Measurements from ENCODE around the gene WNK2.

The WNK2 gene

DNA sequence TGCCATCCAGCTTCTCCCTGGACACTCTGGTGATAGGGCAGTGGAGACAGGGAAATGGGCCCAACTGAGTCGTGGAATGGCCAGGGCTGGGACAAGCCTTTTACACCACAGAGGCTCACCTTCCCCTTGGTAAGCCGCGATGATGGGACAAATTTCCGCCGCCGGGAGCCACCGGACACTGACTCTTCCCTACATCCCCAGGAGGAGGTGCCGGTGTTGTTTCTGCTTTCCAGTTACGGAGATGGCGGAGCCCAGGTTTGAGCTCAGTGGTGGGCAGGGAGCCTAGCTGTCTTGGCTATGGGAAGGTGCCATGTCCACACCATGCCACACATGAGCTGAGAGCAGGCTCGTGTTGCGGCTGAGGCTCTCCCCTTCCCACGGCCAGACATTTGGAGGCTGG lies 19.9 kb upstream of the WNK2 start:
- H3K27ac ChIP-seq (ENCODE audit: poor library complexity, severe bottlenecking): no peak overlapping the region
- no peaks in the 10 kb centered on the region for H3K4me1 ChIP-seq (ENCODE audit: insufficient read depth, poor library complexity, severe bottlenecking)
- no peak for TF ChIP-seq CTCF (IDR thresholded peaks at IDR 0.05; ENCODE audit: poor library complexity, severe bottlenecking)
- no peaks in the 10 kb centered on the region for H3K27me3 ChIP-seq (ENCODE audit: insufficient read depth, poor library complexity, severe bottlenecking)
- no peaks in the 10 kb centered on the region for H3K9me3 ChIP-seq (ENCODE audit: severe bottlenecking)
- no peak overlapping the region for H3K4me3 ChIP-seq (ENCODE audit: severe bottlenecking)
- ATAC-seq (ENCODE audit: low read depth) (no peak), DNase-seq (ENCODE audit: low spot score) (no peak)
- H3K36me3 ChIP-seq (ENCODE audit: low read depth): no peaks in the 10 kb centered on the region

DNA sequence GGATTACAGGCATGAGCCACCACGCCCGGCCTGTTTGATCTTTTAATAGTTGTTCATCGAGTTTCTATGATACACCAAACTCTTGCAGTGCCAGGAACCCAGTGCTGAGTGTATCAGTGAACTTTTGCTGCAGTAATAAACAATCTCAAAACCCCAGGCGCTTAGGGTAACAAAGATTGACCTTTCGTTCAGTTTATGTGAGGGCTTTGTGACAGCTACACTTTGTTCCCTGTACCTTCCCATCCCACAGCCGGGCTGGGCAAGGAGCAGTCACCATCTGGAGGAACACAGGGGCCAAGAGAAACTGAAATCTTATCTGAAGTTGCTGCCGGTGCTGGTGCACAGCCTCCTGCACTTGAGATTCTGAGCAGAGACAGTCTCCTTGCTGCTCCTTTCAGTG lies 17.2 kb upstream of the WNK2 start:
- Histone ChIP-seq H3K4me3 (ENCODE audit: severe bottlenecking) (no peak overlapping the region), H3K27ac (ENCODE audit: poor library complexity, severe bottlenecking) (no peak overlapping the region), H3K27me3 (ENCODE audit: insufficient read depth, poor library complexity, severe bottlenecking) (no peaks in the 10 kb centered on the region), H3K36me3 (ENCODE audit: low read depth) (no peaks in the 10 kb centered on the region), H3K9me3 (ENCODE audit: severe bottlenecking) (no peaks in the 10 kb centered on the region), H3K4me1 (ENCODE audit: insufficient read depth, poor library complexity, severe bottlenecking) (no peaks in the 10 kb centered on the region)
- no peak for DNase-seq (ENCODE audit: low spot score)
- ATAC-seq (ENCODE audit: low read depth): no peak
- no peak for TF ChIP-seq CTCF (IDR thresholded peaks at IDR 0.05; ENCODE audit: poor library complexity, severe bottlenecking)

- Histone ChIP-seq H3K27me3 (ENCODE audit: insufficient read depth, poor library complexity, severe bottlenecking) (no peaks in the 10 kb centered on the region), H3K36me3 (ENCODE audit: low read depth) (no peaks in the 10 kb centered on the region), H3K4me3 (ENCODE audit: severe bottlenecking) (no peak overlapping the region), H3K27ac (ENCODE audit: poor library complexity, severe bottlenecking) (no peak overlapping the region), H3K4me1 (ENCODE audit: insufficient read depth, poor library complexity, severe bottlenecking) (no peaks in the 10 kb centered on the region), H3K9me3 (ENCODE audit: severe bottlenecking) (no peaks in the 10 kb centered on the region)
- no peak for ATAC-seq (ENCODE audit: low read depth)
- no peak for TF ChIP-seq CTCF (IDR thresholded peaks at IDR 0.05; ENCODE audit: poor library complexity, severe bottlenecking)
- DNase-seq (ENCODE audit: low spot score): no peak
Observed at GRCh38 chr9:93167185-93167584, 16.8 kb upstream of the WNK2 start.

- Histone ChIP-seq H3K9me3 (ENCODE audit: severe bottlenecking) (no peaks in the 10 kb centered on the region), H3K36me3 (ENCODE audit: low read depth) (no peaks in the 10 kb centered on the region), H3K27ac (ENCODE audit: poor library complexity, severe bottlenecking) (no peak overlapping the region), H3K4me3 (ENCODE audit: severe bottlenecking) (no peak overlapping the region), H3K4me1 (ENCODE audit: insufficient read depth, poor library complexity, severe bottlenecking) (no peaks in the 10 kb centered on the region), H3K27me3 (ENCODE audit: insufficient read depth, poor library complexity, severe bottlenecking) (no peaks in the 10 kb centered on the region)
- TF ChIP-seq CTCF (IDR thresholded peaks at IDR 0.05; ENCODE audit: poor library complexity, severe bottlenecking): no peak
- ATAC-seq (ENCODE audit: low read depth): no peak
- no peak for DNase-seq (ENCODE audit: low spot score)
Observed at GRCh38 chr9:93167838-93168237, 16.1 kb upstream of the WNK2 start.

- ATAC-seq (ENCODE audit: low read depth) (no peak), DNase-seq (ENCODE audit: low spot score) (no peak)
- no peak for TF ChIP-seq CTCF (IDR thresholded peaks at IDR 0.05; ENCODE audit: poor library complexity, severe bottlenecking)
- no peaks in the 10 kb centered on the region for H3K4me1 ChIP-seq (ENCODE audit: insufficient read depth, poor library complexity, severe bottlenecking)
- no peaks in the 10 kb centered on the region for H3K27me3 ChIP-seq (ENCODE audit: insufficient read depth, poor library complexity, severe bottlenecking)
- no peak overlapping the region for H3K4me3 ChIP-seq (ENCODE audit: severe bottlenecking)
- no peak overlapping the region for H3K27ac ChIP-seq (ENCODE audit: poor library complexity, severe bottlenecking)
- H3K36me3 ChIP-seq (ENCODE audit: low read depth): no peaks in the 10 kb centered on the region
- no peaks in the 10 kb centered on the region for H3K9me3 ChIP-seq (ENCODE audit: severe bottlenecking)
Observed at GRCh38 chr9:93168581-93168980, 15.4 kb upstream of the WNK2 start.
